SK-N-DZ (cell line): ENCODE results near the gene LCLAT1.
"Not testable (repeated sequence)": the region's sequence is repeated elsewhere in the genome, so short reads cannot be mapped to it uniquely, and the experiment has no call there.

ENCODE experiments used
- DNase-seq: peaks from one replicate; pipeline ENCODE4 v3.0.0-alpha.2; 2015; ENCODE audit warnings: low spot score

LCLAT1 gene

GRCh38 chr2:30643013-30643412 lies 196.0 kb downstream of the LCLAT1 start:
- DNase-seq: not testable (repeated sequence)

- DNase-seq: no peak
These were observed 196.6 kb downstream of the LCLAT1 start for GRCh38 chr2:30643674-30644073.

GRCh38 chr2:30645081-30645744 lies 198.2 kb downstream of the LCLAT1 start:
- DNase-seq: no peak

- no peak for DNase-seq
These were observed 198.7 kb downstream of the LCLAT1 start for GRCh38 chr2:30645745-30646119.

GRCh38 chr2:30647752-30648457 lies 200.9 kb downstream of the LCLAT1 start:
- DNase-seq: no peak

- no peak for DNase-seq
These were observed 202.2 kb downstream of the LCLAT1 start for GRCh38 chr2:30649278-30649677.

GRCh38 chr2:30649828-30650227 lies 202.8 kb downstream of the LCLAT1 start:
- DNase-seq: no peak

- no peak for DNase-seq
These were observed 205.3 kb downstream of the LCLAT1 start for GRCh38 chr2:30652271-30652915.

- DNase-seq: no peak
These were observed 206.8 kb downstream of the LCLAT1 start for GRCh38 chr2:30653847-30654246.

GRCh38 chr2:30654404-30654803 lies 207.4 kb downstream of the LCLAT1 start:
- DNase-seq: no peak

- no peak for DNase-seq
These were observed 208.2 kb downstream of the LCLAT1 start for GRCh38 chr2:30655211-30655610.

GRCh38 chr2:30655660-30656059 lies 208.6 kb downstream of the LCLAT1 start:
- no peak for DNase-seq

GRCh38 chr2:30656079-30656478 lies 209.0 kb downstream of the LCLAT1 start:
- DNase-seq: no peak

GRCh38 chr2:30661173-30662107 lies 214.4 kb downstream of the LCLAT1 start:
- no peak for DNase-seq

GRCh38 chr2:30662268-30663131 lies 215.5 kb downstream of the LCLAT1 start:
- no peak for DNase-seq

GRCh38 chr2:30663321-30663720 lies 216.3 kb downstream of the LCLAT1 start:
- no peak for DNase-seq

GRCh38 chr2:30663806-30664205 lies 216.8 kb downstream of the LCLAT1 start:
- no peak for DNase-seq

GRCh38 chr2:30664761-30665358 lies 217.8 kb downstream of the LCLAT1 start:
- DNase-seq: no peak

GRCh38 chr2:30665761-30666265 lies 218.8 kb downstream of the LCLAT1 start:
- no peak for DNase-seq

GRCh38 chr2:30666266-30666874 lies 219.3 kb downstream of the LCLAT1 start:
- peak; percentile 67 for DNase-seq
